ENCODE data around the gene LILRA6.

DNA sequence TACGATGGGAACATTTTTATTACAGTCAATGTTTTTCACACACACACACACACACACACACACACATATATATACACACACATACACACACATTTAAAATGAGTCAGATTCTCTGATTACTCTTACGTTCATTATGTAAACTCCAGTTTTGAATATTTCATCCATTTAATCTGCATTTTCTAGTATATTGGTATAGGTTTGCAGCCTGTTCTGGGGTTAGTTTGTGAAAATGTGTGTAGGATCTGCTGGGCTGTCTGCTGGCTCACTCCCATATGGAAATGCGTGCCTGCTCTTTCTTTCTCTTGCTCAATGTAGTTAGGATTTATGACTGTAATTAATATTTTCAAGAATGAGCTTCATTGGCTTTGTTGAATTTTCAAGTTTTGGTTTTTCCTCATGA is 31.2 kb upstream of the LILRA6 start:
- TF ChIP-seq, protein P1, sequence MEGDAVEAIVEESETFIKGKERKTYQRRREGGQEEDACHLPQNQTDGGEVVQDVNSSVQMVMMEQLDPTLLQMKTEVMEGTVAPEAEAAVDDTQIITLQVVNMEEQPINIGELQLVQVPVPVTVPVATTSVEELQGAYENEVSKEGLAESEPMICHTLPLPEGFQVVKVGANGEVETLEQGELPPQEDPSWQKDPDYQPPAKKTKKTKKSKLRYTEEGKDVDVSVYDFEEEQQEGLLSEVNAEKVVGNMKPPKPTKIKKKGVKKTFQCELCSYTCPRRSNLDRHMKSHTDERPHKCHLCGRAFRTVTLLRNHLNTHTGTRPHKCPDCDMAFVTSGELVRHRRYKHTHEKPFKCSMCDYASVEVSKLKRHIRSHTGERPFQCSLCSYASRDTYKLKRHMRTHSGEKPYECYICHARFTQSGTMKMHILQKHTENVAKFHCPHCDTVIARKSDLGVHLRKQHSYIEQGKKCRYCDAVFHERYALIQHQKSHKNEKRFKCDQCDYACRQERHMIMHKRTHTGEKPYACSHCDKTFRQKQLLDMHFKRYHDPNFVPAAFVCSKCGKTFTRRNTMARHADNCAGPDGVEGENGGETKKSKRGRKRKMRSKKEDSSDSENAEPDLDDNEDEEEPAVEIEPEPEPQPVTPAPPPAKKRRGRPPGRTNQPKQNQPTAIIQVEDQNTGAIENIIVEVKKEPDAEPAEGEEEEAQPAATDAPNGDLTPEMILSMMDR (IDR thresholded peaks at IDR 0.05; ENCODE audit: low read length): no peak
- TF ChIP-seq EZH2 (IDR thresholded peaks at IDR 0.05; ENCODE audit: borderline replicate concordance, low read length): no peak

Measured in OCI-LY1 (cell line).